MM.1S (cell line): ENCODE results near the gene TNRC6C.

Source experiments
- DNase-seq: peaks from one replicate; pipeline ENCODE4 v3.0.0-alpha.2; 2015
- H2AFZ ChIP-seq: fragments of 300-600 bp; sonication (generic); 2 replicates; pipeline ENCODE4 v1.6.0; 2016; ENCODE audit warnings: antibody characterized with exemption, low read length
- H3F3A ChIP-seq: fragments of 300-600 bp; sonication (generic); 2 replicates; pipeline ENCODE4 v1.6.1; 2016; ENCODE audit warnings: mild to moderate bottlenecking, antibody characterized with exemption, low read length, moderate library complexity, mixed read lengths; ENCODE audit not compliant: insufficient read depth
- H3K27ac ChIP-seq: fragments of 300-600 bp; sonication (generic); 2 replicates; pipeline ENCODE4 v1.5.1; 2016; ENCODE audit warnings: mild to moderate bottlenecking, low read length
- H3K27me3 ChIP-seq: fragments of 300-600 bp; sonication (generic); replicated peaks from 2 replicates; pipeline ENCODE4 v1.6.0; 2016; ENCODE audit warnings: low read length; ENCODE audit not compliant: insufficient read depth
- H3K36me3 ChIP-seq: fragments of 300-600 bp; sonication (generic); replicated peaks from 2 replicates; pipeline ENCODE4 v1.6.1; 2016; ENCODE audit warnings: mild to moderate bottlenecking, low read length, mixed read lengths; ENCODE audit not compliant: insufficient read depth
- H3K4me1 ChIP-seq: fragments of 300-600 bp; sonication (generic); 2 replicates; pipeline ENCODE4 v1.6.1; 2016; ENCODE audit warnings: low read length, mixed read lengths
- H3K4me2 ChIP-seq: fragments of 300-600 bp; sonication (generic); 2 replicates; pipeline ENCODE4 v1.6.0; 2016; ENCODE audit warnings: low read depth, low read length
- H3K4me3 ChIP-seq: fragments of 300-600 bp; sonication (generic); 2 replicates; pipeline ENCODE4 v1.5.1; 2016; ENCODE audit warnings: low read length, mixed read lengths
- H3K79me2 ChIP-seq: fragments of 300-600 bp; sonication (generic); 2 replicates; pipeline ENCODE4 v1.6.1; 2016; ENCODE audit warnings: mixed run types, low read length, mixed read lengths
- H3K9ac ChIP-seq: fragments of 300-600 bp; sonication (generic); 2 replicates; pipeline ENCODE4 v1.6.1; 2016; ENCODE audit warnings: low read length, mixed read lengths
- H3K9me2 ChIP-seq: fragments of 300-600 bp; sonication (generic); replicated peaks from 2 replicates; pipeline ENCODE4 v1.6.1; 2016; ENCODE audit warnings: mild to moderate bottlenecking, low read length, mixed read lengths; ENCODE audit not compliant: insufficient read depth
- H3K9me3 ChIP-seq: fragments of 300-600 bp; sonication (generic); replicated peaks from 2 replicates; pipeline ENCODE4 v1.6.1; 2016; ENCODE audit warnings: mild to moderate bottlenecking, low read length, mixed read lengths; ENCODE audit not compliant: insufficient read depth
- H4K20me1 ChIP-seq: fragments of 300-600 bp; sonication (generic); 2 replicates; pipeline ENCODE4 v1.6.1; 2016; ENCODE audit warnings: mild to moderate bottlenecking, low read length, moderate library complexity, mixed read lengths; ENCODE audit not compliant: insufficient read depth
- EZH2 ChIP-seq: fragments of 300-600 bp; sonication (generic); optimal IDR thresholded peaks from 2 replicates; pipeline ENCODE3; 2017; ENCODE audit warnings: low read depth, mild to moderate bottlenecking, antibody characterized with exemption, low read length, mixed read lengths
- EZH2phosphoT487 ChIP-seq: fragments of 300-600 bp; sonication (generic); IDR thresholded peaks from 2 replicates; pipeline ENCODE4 v1.6.1; 2018; ENCODE audit warnings: antibody characterized with exemption, low read length
- TF ChIP-seq, protein P1 (sequence below): fragments of 300-600 bp; sonication (generic); IDR thresholded peaks from 2 replicates; pipeline ENCODE4 v1.5.1; 2016; ENCODE audit warnings: antibody characterized with exemption, low read length, mixed read lengths

TNRC6C gene

DNA sequence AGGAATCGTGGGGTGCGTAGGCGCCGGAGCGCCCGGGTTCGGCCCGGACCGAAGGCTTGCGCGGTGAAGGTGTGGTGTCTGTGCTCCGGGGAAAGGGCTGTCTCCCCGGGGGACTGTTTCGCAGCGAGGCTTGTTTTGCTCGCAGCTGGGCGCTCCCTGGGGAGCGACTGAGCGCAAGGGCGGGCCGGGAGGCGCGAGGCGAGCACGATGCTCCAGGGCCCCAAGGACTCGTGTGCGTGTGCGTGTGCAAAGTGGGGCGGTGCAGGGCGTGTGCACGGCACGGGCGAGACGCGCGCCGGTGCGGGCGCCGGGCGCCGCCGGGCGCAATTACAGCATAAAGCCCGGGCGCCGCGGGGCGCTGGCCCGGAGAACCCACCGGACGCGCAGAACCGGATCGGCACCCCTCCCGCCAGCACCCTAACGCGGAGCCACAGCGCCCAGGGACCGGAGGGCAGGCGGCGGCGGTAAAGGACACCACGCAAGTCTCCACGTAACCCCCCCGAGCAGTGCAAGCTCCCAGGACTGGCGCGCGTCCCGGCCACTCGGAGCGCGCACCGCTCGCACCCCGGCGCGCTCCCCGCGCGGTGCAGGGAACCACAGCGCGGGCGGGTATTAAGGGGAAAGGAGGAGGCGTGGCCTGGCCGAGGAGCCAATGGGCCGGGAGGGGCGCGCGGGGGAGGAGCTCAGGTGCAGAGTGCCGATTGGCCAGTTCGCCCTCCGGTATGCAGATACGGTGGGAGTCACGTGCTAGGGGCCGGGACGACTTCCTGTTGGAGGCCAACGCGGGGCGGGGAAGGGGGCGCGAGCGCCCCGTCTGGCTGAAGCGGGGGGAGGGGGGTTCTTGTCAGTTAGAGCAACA is at the start of gene TNRC6C:
Gene TNRC6C (plus strand): TSS at position 847 of the 859 bp plus-strand sequence. CDS start 45,504 bp downstream, outside the sequence.
- no peaks in the 10 kb centered on the region for H4K20me1 ChIP-seq
- H3K4me1 ChIP-seq, result 0 out of 2 replicates have a peak, but pooled peaks cover 19% of the 10 kb centered on the region
- peak within 1 kb of the TSS; percentile 21; the same call in 1 of the 2 replicates for H3K27ac ChIP-seq
- TF ChIP-seq, protein P1, sequence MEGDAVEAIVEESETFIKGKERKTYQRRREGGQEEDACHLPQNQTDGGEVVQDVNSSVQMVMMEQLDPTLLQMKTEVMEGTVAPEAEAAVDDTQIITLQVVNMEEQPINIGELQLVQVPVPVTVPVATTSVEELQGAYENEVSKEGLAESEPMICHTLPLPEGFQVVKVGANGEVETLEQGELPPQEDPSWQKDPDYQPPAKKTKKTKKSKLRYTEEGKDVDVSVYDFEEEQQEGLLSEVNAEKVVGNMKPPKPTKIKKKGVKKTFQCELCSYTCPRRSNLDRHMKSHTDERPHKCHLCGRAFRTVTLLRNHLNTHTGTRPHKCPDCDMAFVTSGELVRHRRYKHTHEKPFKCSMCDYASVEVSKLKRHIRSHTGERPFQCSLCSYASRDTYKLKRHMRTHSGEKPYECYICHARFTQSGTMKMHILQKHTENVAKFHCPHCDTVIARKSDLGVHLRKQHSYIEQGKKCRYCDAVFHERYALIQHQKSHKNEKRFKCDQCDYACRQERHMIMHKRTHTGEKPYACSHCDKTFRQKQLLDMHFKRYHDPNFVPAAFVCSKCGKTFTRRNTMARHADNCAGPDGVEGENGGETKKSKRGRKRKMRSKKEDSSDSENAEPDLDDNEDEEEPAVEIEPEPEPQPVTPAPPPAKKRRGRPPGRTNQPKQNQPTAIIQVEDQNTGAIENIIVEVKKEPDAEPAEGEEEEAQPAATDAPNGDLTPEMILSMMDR, result 0 out of 2 replicates have a peak, but pooled peaks have one; percentile 8
- TF ChIP-seq EZH2 (no peak), EZH2phosphoT487 (no peak)
- H3K36me3 ChIP-seq, result no peaks in the 10 kb centered on the region
- H3K9me3 ChIP-seq, result no peaks in the 10 kb centered on the region
- H3K4me2 ChIP-seq, result peak within 1 kb of the TSS; percentile 80
- no peaks in the 10 kb centered on the region for H3K9me2 ChIP-seq
- H3K27me3 ChIP-seq, result peaks cover 47% of the 10 kb centered on the region
- H3K4me3 ChIP-seq, result peak within 1 kb of the TSS; percentile 83
- H2AFZ ChIP-seq, result peak within 1 kb of the TSS; percentile 88
- DNase-seq, result peak; percentile 100
- H3K79me2 ChIP-seq, result peaks cover 37% of the 10 kb centered on the region
- peaks cover 6% of the 10 kb centered on the region; the same call in 1 of the 2 replicates for H3F3A ChIP-seq
- peak within 1 kb of the TSS; percentile 56; the same call in 1 of the 2 replicates for H3K9ac ChIP-seq

DNA sequence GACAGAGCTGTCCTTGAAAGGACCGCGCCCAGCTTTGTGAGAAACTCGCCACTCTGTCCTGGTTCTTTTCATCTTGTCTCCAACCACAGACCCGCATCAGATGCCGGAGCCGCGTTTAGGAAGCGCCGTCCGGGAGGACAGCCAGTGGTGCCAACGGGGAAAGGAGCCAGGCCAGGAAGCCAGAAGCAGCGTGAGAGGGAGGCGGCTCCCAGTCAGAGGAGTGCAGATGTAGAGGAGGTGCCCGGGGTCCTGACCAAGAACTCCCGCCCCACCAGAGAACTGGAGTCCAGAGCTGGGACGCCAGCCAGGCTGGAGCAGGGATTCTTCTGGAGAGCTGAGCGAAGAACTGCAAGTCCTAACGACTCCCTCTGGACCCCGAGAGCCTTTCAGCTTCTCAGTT is 49.3 kb upstream of the TNRC6C start:
- no peak for DNase-seq
- no peaks in the 10 kb centered on the region for H3F3A ChIP-seq
- no peaks in the 10 kb centered on the region for H3K9me2 ChIP-seq
- H3K36me3 ChIP-seq, result no peaks in the 10 kb centered on the region
- H3K79me2 ChIP-seq, result no peaks in the 10 kb centered on the region
- no peaks in the 10 kb centered on the region for H3K4me1 ChIP-seq
- no peaks in the 10 kb centered on the region for H4K20me1 ChIP-seq
- no peak overlapping the region for H3K4me2 ChIP-seq
- H3K27me3 ChIP-seq, result peaks cover 69% of the 10 kb centered on the region
- no peak for TF ChIP-seq EZH2phosphoT487
- no peak overlapping the region for H2AFZ ChIP-seq
- no peaks in the 10 kb centered on the region for H3K9me3 ChIP-seq
- H3K4me3 ChIP-seq, result no peak overlapping the region
- H3K27ac ChIP-seq, result no peak overlapping the region
- H3K9ac ChIP-seq, result no peak overlapping the region

DNA sequence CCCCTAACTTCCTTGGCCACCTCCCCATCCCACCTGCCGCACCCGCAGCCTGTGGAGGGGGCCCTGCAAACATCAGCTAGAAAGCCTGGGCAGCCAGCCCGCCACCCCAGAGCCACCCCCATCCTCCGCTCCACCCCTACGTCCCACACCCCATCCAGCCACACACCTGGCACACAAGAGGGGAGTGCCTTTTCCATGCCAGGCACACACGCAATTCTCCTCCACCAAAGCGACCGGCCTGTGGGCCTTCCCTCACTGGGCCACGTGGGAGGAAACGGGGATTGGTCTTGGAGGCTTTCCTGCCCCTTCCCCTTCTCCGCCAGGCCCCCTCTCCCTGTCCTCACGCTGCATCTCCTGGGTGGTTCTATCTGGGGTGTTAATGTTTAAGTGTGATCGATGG is 48.7 kb upstream of the TNRC6C start:
- no peaks in the 10 kb centered on the region for H3F3A ChIP-seq
- H2AFZ ChIP-seq, result no peak overlapping the region
- H3K27ac ChIP-seq, result no peak overlapping the region
- no peak for DNase-seq
- H3K4me2 ChIP-seq, result no peak overlapping the region
- H3K4me3 ChIP-seq, result no peak overlapping the region
- no peaks in the 10 kb centered on the region for H3K36me3 ChIP-seq
- H3K9me2 ChIP-seq, result no peaks in the 10 kb centered on the region
- H3K4me1 ChIP-seq, result no peaks in the 10 kb centered on the region
- no peak for TF ChIP-seq EZH2phosphoT487
- TF ChIP-seq EZH2, result no peak
- TF ChIP-seq, protein P1, result no peak
- H3K79me2 ChIP-seq, result no peaks in the 10 kb centered on the region
- peaks cover 69% of the 10 kb centered on the region for H3K27me3 ChIP-seq
- no peak overlapping the region for H3K9ac ChIP-seq
- no peaks in the 10 kb centered on the region for H4K20me1 ChIP-seq
- H3K9me3 ChIP-seq, result no peaks in the 10 kb centered on the region
